ENCODE data around the gene HSPBP1. TPM values are rescaled to one million over a fixed set of nuclear protein-coding genes. Genes with fewer than 3 reads are reported as not detected.

Gene HSPBP1
- polyA plus RNA-seq, 1 donor = 30.6 TPM

GRCh38 chr19:55253842-55254624 is 25.9 kb downstream of the HSPBP1 start:
- DNase-seq = no peak

- no peak for DNase-seq
These were observed 26.9 kb downstream of the HSPBP1 start for GRCh38 chr19:55252760-55253663.

DNA sequence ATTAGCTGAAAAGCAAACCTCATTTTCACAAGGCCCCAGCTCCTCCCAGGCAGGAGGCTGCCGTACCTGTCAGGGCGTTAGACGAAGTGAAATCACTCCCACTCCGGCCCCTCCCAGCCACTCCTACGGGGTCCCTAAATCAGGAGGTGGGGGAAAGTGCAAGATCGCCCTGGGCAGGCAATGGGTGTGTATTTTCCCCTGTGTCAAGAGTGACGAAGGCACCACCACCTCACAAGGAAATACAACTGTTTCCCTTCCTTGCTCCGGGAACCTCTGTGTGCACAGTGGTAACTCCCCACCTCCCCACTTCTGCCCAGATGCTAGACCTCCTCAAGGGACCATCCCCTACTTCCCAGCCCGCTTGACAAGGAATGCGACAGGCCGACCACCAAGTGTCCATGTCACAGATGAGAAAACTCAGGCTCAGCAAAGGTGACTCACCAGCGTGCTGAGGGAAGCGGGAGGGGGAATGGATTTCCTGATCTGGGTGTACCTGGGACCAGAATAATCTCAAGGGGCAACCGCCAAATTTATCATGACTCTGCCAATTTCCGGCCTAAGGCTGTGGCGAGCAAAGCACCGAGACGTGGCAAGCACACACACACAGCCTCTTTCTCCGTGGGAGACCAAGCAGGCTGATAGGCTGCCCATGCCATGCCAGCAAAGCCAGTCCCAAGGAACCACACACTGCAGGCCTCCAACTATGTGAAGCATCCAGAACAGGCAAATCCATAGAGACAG is 28.4 kb downstream of the HSPBP1 start:
- DNase-seq = no peak

- no peak for DNase-seq
These were observed 29.5 kb downstream of the HSPBP1 start for GRCh38 chr19:55250262-55251036.

- DNase-seq = no peak
These were observed 30.1 kb downstream of the HSPBP1 start for GRCh38 chr19:55249841-55250240.

DNA sequence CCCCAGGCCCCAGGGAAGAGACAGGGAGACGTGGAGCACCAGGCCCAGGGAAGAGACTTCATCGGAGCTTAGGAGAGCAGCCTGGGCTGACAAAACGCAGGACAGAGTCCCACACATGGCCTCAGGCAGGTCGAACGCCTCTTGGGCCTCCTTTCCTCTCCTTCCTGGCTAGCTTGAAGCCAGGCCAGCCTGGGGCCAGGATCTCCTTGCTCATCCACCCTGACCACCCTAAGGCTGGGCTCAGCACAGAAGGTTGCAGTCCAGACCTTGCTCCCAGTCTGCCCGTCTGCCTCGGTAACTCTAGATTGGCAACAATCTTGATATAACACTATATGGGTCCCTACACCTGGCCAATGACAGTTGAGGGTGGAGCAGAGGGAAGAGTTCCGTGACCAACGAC is 31.2 kb downstream of the HSPBP1 start:
- no peak for DNase-seq

DNA sequence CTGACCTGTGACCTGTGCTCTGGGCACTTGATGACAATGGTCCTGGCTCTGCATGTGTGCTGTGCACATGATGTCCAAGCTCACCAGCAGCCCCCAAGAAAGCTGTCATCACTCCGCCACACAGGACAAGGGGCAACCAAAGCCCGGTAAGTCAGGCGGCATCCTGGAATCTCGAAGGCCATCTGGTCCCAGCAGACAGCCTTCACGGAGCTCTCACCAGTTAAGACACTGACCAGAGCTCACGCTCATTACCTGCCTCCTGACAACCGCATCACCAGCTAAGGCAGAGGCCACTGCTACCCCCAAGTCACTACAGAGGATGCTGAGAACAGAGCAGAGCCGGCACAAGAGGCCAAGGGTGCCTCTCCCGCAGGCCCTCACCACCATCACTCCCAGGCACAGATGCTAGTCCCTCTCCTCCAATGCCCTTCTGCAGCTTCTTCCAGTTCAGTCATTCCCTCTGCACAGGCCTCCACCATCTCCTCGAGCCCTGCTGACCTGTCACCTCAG is 31.7 kb downstream of the HSPBP1 start:
- no peak for DNase-seq

- no peak for DNase-seq
These were observed 32.2 kb downstream of the HSPBP1 start for GRCh38 chr19:55247621-55248099.

DNA sequence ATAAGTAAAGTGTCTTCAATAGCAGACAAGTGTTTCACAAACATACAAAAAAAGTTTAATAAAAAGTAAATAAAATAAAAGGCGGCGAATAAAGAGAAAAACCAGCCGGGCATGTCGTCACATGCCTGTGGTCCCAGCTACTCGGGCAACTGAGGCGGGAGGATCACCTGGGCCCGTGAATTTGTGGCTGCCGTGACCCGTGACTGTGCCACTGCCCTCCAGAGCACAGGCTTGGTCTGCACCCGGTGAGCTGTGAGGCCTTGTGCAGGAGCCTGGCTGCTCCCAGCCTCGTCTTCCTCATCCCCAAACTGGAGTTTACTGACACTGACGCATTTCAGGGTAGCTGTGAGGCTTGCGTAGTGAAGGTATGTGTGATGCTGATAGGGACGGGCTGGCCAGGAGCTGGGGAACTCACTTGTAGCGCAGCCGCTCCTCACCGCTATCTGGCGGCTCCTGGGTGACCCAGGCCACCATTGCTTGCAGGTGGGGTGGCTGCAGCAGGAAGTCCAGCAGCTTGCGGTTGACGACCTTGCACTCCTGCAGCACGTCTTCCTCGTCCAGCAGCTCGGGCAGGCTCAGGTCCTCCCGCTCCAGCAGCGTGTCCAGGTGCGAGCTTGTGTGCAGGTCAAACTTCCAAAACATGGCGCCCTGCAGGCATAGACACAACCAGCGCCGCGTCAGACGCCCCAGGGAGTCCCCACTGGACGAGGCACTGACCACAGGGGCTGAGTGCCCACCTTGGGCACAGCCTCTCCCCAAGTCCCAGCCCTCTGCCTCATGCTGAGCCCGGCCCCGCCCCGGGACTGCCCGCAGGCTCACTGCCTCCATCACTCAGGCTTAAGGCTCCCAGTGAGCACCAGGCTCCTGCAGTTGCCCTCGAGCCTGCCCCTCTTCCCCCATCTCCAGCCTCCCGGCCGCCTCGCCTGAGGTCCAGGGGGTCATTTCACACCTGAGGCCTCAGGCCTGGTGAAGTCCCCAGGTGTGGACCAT is 33.2 kb downstream of the HSPBP1 start:
- DNase-seq = no peak

DNA sequence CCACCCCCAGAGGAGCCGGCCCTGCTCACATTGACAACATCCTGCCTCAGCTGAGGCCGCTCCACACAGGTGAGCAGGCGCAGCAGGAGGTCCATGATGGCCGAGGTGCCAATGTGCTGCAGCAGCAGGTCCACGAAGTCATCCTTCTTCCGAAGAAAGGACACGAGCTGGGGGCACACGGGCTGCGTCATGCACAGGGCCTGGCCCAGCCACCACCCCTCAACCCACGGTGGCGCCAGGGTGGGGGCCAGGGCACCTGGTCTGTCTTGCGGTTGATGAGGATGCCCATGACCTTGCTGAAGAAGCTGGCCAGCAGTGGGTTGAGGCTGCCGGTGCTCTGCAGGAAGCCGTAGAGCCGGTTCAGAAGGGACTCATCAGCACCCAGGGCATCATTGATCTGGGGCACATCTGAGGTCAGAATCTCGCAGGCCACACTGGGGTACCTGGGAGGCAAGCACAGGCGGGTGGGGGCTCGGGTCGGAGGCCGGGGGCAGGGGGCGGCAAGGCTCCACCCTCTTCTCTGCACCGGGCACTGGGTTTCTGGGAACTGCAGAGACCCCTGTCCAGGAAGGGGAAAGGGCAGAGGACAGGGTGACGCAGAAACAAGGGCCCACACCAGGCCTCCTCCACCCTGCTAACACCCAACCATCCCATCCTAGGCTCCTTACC is 34.5 kb downstream of the HSPBP1 start:
- no peak for DNase-seq

DNA sequence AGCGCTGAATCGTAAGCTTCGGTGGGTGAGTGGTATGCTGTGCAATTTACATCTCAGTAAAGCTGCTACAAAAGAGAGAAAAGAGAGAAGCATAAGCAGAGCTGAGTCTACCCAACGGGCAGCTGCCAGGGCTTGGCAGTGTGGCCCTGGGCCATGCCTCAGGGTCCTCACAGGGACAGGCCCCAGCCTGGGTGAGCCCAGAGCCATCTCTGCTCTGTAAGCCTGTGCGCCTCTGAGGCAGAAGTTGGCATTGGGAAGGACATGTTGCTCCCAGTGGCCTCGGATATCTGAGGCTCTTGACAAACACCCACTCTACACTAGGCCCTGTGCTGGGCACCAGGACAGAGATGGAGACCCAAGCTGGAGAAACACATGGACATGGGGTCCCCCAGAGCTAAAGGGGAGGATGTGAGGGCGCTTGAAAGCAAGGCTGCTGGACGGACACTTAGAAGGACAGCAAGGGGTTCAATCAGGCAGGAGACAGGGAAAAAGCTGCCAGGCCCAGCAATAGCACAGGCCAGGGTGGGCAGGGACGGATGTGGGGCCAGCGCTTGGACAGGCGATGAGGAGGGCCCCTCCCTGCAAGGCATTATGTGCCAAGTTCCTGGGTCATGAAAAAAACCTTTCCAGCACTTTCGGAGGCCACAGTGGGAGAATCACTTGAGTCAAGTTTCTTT is 35.8 kb downstream of the HSPBP1 start:
- no peak for DNase-seq

GRCh38 chr19:55242517-55242916 is 37.4 kb downstream of the HSPBP1 start:
- no peak for DNase-seq

- no peak for DNase-seq
These were observed 37.9 kb downstream of the HSPBP1 start for GRCh38 chr19:55241935-55242464.

DNA sequence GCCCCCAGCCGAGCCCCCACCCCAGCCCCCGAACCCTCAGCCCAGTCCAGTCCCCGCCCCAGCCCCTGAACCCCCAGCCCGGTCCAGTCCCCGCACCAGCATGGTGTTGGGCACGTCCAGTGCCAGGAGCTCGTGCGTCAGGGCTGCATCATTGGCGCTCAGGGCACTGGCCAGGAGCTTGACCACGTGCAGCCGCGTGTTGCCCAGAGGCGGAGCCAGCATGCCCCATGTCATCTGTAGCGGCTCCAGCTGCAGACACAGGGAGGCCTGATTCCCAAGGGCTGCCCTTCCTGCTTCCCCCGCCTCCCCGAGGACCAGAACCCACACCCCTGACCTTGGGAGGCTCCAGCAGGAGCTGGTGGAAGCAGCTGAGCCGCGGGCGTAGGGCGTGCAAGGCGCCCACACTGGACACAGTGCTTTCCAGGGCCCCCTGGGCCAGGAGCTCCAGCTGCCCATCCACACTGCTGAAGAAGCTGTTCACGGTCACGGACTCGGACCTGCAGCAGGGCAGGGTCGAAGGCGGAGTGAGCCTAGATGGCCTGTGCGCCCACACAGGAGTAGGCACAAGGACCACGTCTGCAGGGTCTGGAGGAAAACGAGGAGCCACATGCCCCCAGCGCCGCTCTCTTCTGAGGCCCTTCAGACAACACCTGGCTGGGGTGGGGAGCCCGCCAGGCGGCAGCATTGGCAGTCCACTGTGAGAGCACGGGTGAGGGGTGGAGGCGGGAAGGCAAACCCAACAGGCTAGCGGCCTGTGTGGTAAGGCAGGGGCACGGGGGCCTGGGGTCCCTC is 38.6 kb downstream of the HSPBP1 start:
- no peak for DNase-seq

DNA sequence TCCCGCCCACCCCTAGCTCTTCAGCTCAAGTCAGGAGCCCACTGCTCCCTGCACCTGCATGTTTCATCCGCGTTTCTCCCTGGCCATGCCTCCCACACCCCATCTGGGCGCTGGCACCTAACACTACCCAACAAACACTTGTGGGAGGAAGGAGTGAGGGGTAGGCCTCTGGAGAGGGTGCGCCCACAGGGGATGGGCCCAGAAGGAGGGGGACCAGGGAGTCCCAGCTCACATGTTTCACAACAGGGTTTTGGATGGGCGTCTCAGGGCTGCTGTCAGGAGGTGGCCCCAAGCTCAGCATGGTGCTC is 39.2 kb downstream of the HSPBP1 start:
- DNase-seq = no peak

DNA sequence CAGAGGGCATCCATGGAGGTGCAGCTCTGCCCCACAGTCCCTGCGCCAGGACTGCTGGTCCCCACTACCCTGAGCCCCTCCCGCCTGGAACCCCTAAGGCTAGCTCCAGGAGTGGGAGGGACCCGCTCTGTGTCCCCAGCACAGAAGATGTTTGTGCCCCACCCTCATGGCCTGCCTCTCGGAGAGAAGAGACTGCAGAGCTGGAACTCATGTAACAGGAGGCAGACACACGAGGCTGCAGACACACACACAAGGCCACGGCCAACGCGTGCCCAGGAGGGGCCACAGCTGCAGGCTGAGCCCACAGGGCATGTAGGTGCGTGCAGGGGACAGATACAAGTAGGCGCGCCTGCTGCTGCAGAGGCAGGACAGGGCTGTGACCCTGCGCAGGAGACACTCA is 40.9 kb downstream of the HSPBP1 start:
- no peak for DNase-seq

GRCh38 chr19:55238030-55238429 is 41.9 kb downstream of the HSPBP1 start:
- DNase-seq = no peak

GRCh38 chr19:55232986-55233385 is 46.9 kb downstream of the HSPBP1 start:
- no peak for DNase-seq

DNA sequence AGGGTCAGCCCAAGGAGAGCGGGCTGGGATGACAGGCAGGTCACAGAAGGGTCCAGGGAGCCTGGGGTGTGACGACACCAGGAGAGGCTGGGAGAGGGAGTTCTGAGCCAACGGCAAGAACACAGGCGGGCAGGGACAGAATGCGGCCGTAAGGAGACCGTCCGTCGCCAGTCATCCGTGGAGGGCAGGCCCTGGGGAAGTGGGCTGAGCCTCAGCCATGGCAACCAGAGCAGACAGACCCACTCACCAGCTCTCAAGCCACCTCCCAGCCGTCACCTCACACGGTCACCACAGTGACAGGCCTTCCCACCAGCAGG is 47.7 kb downstream of the HSPBP1 start:
- DNase-seq = no peak
